Neural progenitor cell (in vitro differentiated cells): ENCODE data around the gene NDUFAF7. TPM values are rescaled to one million over a fixed set of nuclear protein-coding genes. Genes with fewer than 3 reads are reported as not detected.

Experiments
- DNase-seq: peaks from one replicate; pipeline ENCODE4 v3.0.0-alpha.2; 2016; ENCODE audit warnings: low spot score
- H2AFZ ChIP-seq: fragments of 200-600 bp; sonication (generic); replicated peaks from 2 replicates; pipeline ENCODE4 v1.6.1; 2016; ENCODE audit warnings: antibody characterized with exemption
- H3F3A ChIP-seq: fragments of 200-600 bp; sonication (generic); 2 replicates; pipeline ENCODE4 v1.6.1; 2016; ENCODE audit warnings: antibody characterized with exemption, low read depth
- H3K27ac ChIP-seq: fragments of 200-600 bp; sonication (generic); 2 replicates; pipeline ENCODE4 v1.5.1; 2016; ENCODE audit warnings: mild to moderate bottlenecking
- H3K27me3 ChIP-seq: fragments of 200-600 bp; sonication (generic); 2 replicates; pipeline ENCODE4 v1.6.1; 2016; ENCODE audit warnings: mild to moderate bottlenecking, moderate library complexity
- H3K36me3 ChIP-seq: fragments of 200-600 bp; sonication (generic); 2 replicates; pipeline ENCODE4 v1.5.1; 2016
- H3K4me1 ChIP-seq: fragments of 200-600 bp; sonication (generic); 2 replicates; pipeline ENCODE4 v1.6.1; 2016; ENCODE audit warnings: mixed run types
- H3K4me2 ChIP-seq: fragments of 200-600 bp; sonication (generic); 2 replicates; pipeline ENCODE4 v1.6.1; 2016
- H3K4me3 ChIP-seq: fragments of 200-600 bp; sonication (generic); 2 replicates; pipeline ENCODE4 v1.5.1; 2016
- H3K79me2 ChIP-seq: fragments of 200-600 bp; sonication (generic); 2 replicates; pipeline ENCODE4 v1.6.1; 2016; ENCODE audit warnings: low read depth
- H3K9ac ChIP-seq: fragments of 200-600 bp; sonication (generic); 2 replicates; pipeline ENCODE4 v1.6.1; 2016
- H3K9me3 ChIP-seq: fragments of 200-600 bp; sonication (generic); 2 replicates; pipeline ENCODE4 v1.5.1; 2016; ENCODE audit warnings: low read depth
- H4K20me1 ChIP-seq: fragments of 200-600 bp; sonication (generic); 2 replicates; pipeline ENCODE4 v1.6.1; 2016; ENCODE audit warnings: low read depth
- H3K27ac Mint-ChIP-seq: 3 replicates; pipeline ENCODE4 v1.8.0; 2021; ENCODE audit warnings: mixed read lengths
- H3K27me3 Mint-ChIP-seq: 2 replicates; pipeline ENCODE4 v1.8.0; 2022; ENCODE audit warnings: low read depth, mild to moderate bottlenecking, inconsistent platforms, moderate library complexity, mixed read lengths; ENCODE audit not compliant: insufficient read depth
- H3K36me3 Mint-ChIP-seq: 3 replicates; pipeline ENCODE4 v1.8.0; 2021; ENCODE audit warnings: mixed read lengths
- H3K4me1 Mint-ChIP-seq: 3 replicates; pipeline ENCODE4 v1.8.0; 2021; ENCODE audit warnings: mixed read lengths
- H3K4me3 Mint-ChIP-seq: 3 replicates; pipeline ENCODE4 v1.8.0; 2021; ENCODE audit warnings: mild to moderate bottlenecking, moderate library complexity, mixed read lengths
- H3K9me3 Mint-ChIP-seq: 3 replicates; pipeline ENCODE4 v1.8.0; 2020; ENCODE audit warnings: mixed read lengths
- EZH2 ChIP-seq: fragments of 200-600 bp; sonication (generic); IDR thresholded peaks from 2 replicates; pipeline ENCODE4 v1.6.1; 2017; ENCODE audit warnings: antibody characterized with exemption, mild to moderate bottlenecking, moderate library complexity
- EZH2phosphoT487 ChIP-seq: fragments of 200-600 bp; sonication (generic); IDR thresholded peaks from 2 replicates; pipeline ENCODE4 v1.6.1; 2017; ENCODE audit warnings: antibody characterized with exemption
- total RNA-seq: library from RNA; depleted of rRNA; stranded (reverse); fragments of >200 nt; gene quantifications from 2 replicates; pipeline ENCODE4 v1.2.3, GENCODE V29; 2015; ENCODE audit warnings: low replicate concordance
- TF ChIP-seq, protein P1 (sequence below): fragments of 200-600 bp; sonication (generic); IDR thresholded peaks from 2 replicates; pipeline ENCODE4 v1.5.1; 2017; ENCODE audit warnings: antibody characterized with exemption, mild to moderate bottlenecking

The NDUFAF7 gene
- total RNA-seq, 1 donor from 2014 or later, result 47.4 TPM

DNA sequence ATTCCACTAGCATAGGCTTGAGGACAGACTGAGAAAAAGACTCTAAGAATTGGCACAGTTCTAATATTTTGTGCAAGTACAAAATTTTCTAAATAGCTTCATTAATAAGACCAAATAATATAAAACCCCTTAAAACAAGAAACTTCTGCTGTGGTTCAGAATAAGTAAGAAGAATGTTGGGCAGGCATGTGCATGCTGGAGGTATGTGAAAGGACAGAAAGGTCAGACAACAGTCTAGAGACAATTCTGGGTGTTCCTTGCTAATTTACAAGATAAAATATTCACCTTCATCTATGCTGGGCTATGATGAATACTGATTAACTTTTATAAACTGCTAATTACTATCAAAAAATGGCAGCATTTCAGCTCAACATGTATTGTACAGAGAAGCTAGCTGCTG is 20.2 kb upstream of the NDUFAF7 start:
- Histone ChIP-seq H3K27me3 (no peaks in the 10 kb centered on the region), H3K4me3 (no peak overlapping the region), H4K20me1 (no peaks in the 10 kb centered on the region), H3K36me3 (peaks cover 72% of the 10 kb centered on the region), H3K27ac (no peak overlapping the region), H3K4me2 (no peak overlapping the region), H3K9me3 (peaks cover 4% of the 10 kb centered on the region), H3K9ac (no peak overlapping the region), H2AFZ (no peak overlapping the region), H3K79me2 (peaks cover 44% of the 10 kb centered on the region), H3K4me1 (peaks cover under 1% of the 10 kb centered on the region), H3F3A (peaks cover 37% of the 10 kb centered on the region)
- no peaks in the 10 kb centered on the region for H3K4me1 Mint-ChIP-seq
- peaks cover 28% of the 10 kb centered on the region for H3K9me3 Mint-ChIP-seq
- TF ChIP-seq, protein P1, sequence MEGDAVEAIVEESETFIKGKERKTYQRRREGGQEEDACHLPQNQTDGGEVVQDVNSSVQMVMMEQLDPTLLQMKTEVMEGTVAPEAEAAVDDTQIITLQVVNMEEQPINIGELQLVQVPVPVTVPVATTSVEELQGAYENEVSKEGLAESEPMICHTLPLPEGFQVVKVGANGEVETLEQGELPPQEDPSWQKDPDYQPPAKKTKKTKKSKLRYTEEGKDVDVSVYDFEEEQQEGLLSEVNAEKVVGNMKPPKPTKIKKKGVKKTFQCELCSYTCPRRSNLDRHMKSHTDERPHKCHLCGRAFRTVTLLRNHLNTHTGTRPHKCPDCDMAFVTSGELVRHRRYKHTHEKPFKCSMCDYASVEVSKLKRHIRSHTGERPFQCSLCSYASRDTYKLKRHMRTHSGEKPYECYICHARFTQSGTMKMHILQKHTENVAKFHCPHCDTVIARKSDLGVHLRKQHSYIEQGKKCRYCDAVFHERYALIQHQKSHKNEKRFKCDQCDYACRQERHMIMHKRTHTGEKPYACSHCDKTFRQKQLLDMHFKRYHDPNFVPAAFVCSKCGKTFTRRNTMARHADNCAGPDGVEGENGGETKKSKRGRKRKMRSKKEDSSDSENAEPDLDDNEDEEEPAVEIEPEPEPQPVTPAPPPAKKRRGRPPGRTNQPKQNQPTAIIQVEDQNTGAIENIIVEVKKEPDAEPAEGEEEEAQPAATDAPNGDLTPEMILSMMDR, result no peak
- H3K4me3 Mint-ChIP-seq, result no peak overlapping the region
- peaks cover 65% of the 10 kb centered on the region for H3K36me3 Mint-ChIP-seq
- H3K27ac Mint-ChIP-seq, result no peak overlapping the region
- H3K27me3 Mint-ChIP-seq, result no peaks in the 10 kb centered on the region
- DNase-seq, result no peak

GRCh38 chr2:37211939-37212338 is 19.5 kb upstream of the NDUFAF7 start:
- no peaks in the 10 kb centered on the region for H3K27me3 ChIP-seq
- TF ChIP-seq, protein P1, result no peak
- no peak for TF ChIP-seq EZH2phosphoT487
- H3K4me3 Mint-ChIP-seq, result no peak overlapping the region
- H3K4me2 ChIP-seq, result no peak overlapping the region
- H2AFZ ChIP-seq, result no peak overlapping the region
- no peaks in the 10 kb centered on the region for H3K4me1 ChIP-seq
- peaks cover 4% of the 10 kb centered on the region for H3K9me3 ChIP-seq
- H3K27ac Mint-ChIP-seq, result no peak overlapping the region
- H3K9ac ChIP-seq, result no peak overlapping the region
- peaks cover 58% of the 10 kb centered on the region for H3K36me3 Mint-ChIP-seq
- no peak overlapping the region for H3K4me3 ChIP-seq
- DNase-seq, result no peak
- H3K79me2 ChIP-seq, result peaks cover 37% of the 10 kb centered on the region
- peaks cover 25% of the 10 kb centered on the region for H3K9me3 Mint-ChIP-seq
- no peak overlapping the region for H3K27ac ChIP-seq
- H3K27me3 Mint-ChIP-seq, result no peaks in the 10 kb centered on the region
- H3K36me3 ChIP-seq, result peaks cover 73% of the 10 kb centered on the region
- no peaks in the 10 kb centered on the region for H3K4me1 Mint-ChIP-seq
- no peaks in the 10 kb centered on the region for H4K20me1 ChIP-seq
- peaks cover 33% of the 10 kb centered on the region for H3F3A ChIP-seq

DNA sequence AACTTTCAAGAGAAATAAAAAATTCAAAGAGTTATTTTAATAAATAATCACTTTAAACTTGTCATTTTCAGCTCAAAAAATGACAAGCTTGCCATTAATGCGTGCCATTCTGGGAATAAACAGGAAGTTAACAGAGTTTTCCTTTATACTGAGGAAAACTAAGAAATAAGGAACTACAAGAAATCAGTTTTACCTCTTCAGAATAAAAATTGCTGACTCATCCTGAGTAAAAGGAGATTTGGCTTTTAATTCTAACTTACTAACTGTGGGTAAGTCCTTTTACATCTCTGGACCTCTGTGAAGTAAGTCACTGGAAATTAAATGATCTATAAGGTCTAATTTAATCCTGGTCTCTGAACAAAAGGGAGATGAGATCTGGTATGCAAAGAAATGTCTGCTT is 16.2 kb upstream of the NDUFAF7 start:
- Histone ChIP-seq H3K36me3 (peaks cover 51% of the 10 kb centered on the region), H4K20me1 (no peaks in the 10 kb centered on the region), H3K4me3 (no peak overlapping the region), H3K4me1 (no peaks in the 10 kb centered on the region), H3K9me3 (no peaks in the 10 kb centered on the region), H3K27me3 (no peaks in the 10 kb centered on the region), H3K4me2 (no peak overlapping the region), H3K9ac (no peak overlapping the region), H3K27ac (no peak overlapping the region), H3F3A (peaks cover 18% of the 10 kb centered on the region), H3K79me2 (peaks cover 12% of the 10 kb centered on the region), H2AFZ (no peak overlapping the region)
- H3K4me3 Mint-ChIP-seq, result no peak overlapping the region
- TF ChIP-seq, protein P1, result no peak
- no peak for TF ChIP-seq EZH2phosphoT487
- no peak for TF ChIP-seq EZH2
- DNase-seq, result no peak
- no peaks in the 10 kb centered on the region for H3K9me3 Mint-ChIP-seq
- no peaks in the 10 kb centered on the region for H3K4me1 Mint-ChIP-seq
- H3K27ac Mint-ChIP-seq, result no peak overlapping the region
- no peaks in the 10 kb centered on the region for H3K27me3 Mint-ChIP-seq
- peaks cover 25% of the 10 kb centered on the region for H3K36me3 Mint-ChIP-seq

- Histone ChIP-seq H3K4me1 (no peaks in the 10 kb centered on the region), H3K36me3 (peaks cover 45% of the 10 kb centered on the region), H3F3A (peaks cover 6% of the 10 kb centered on the region), H3K9ac (no peak overlapping the region), H3K4me2 (no peak overlapping the region), H3K27ac (no peak overlapping the region), H3K27me3 (no peaks in the 10 kb centered on the region), H2AFZ (no peak overlapping the region), H3K9me3 (no peaks in the 10 kb centered on the region), H3K4me3 (no peak overlapping the region), H4K20me1 (peaks cover 12% of the 10 kb centered on the region), H3K79me2 (peaks cover 27% of the 10 kb centered on the region)
- TF ChIP-seq EZH2phosphoT487 (no peak), EZH2 (no peak)
- TF ChIP-seq, protein P1, result no peak
- DNase-seq, result no peak
- peaks cover 11% of the 10 kb centered on the region for H3K36me3 Mint-ChIP-seq
- H3K4me1 Mint-ChIP-seq, result no peaks in the 10 kb centered on the region
- H3K4me3 Mint-ChIP-seq, result no peak overlapping the region
- H3K27me3 Mint-ChIP-seq, result no peaks in the 10 kb centered on the region
- H3K9me3 Mint-ChIP-seq, result no peaks in the 10 kb centered on the region
- no peak overlapping the region for H3K27ac Mint-ChIP-seq
Observed at GRCh38 chr2:37219046-37219445, 12.4 kb upstream of the NDUFAF7 start.
